SK-N-SH treated with all-trans-retinoic acid at 6 μM for 48 hours (cell line): Measurements from ENCODE around the gene EPC2.

ENCODE experiments used
- GLIS3 ChIP-seq: fragments of 250-450 bp; sonication (Bioruptor Pico); IDR thresholded peaks from 2 replicates; pipeline ENCODE4 v1.5.0; 2020; ENCODE audit warnings: mild to moderate bottlenecking, moderate library complexity
- ISL1 ChIP-seq: fragments of 250-450 bp; sonication (Bioruptor Pico); IDR thresholded peaks from 2 replicates; pipeline ENCODE4 v2.1.2; 2022; ENCODE audit warnings: mild to moderate bottlenecking, moderate library complexity
- PATZ1 ChIP-seq: fragments of 250-450 bp; sonication (Bioruptor Pico); IDR thresholded peaks from 2 replicates; pipeline ENCODE4 v1.8.0; 2020; ENCODE audit warnings: mild to moderate bottlenecking, moderate library complexity, borderline replicate concordance
- PPARA ChIP-seq: fragments of 250-450 bp; sonication (Bioruptor Pico); IDR thresholded peaks from 2 replicates; pipeline ENCODE4 v1.5.0; 2020; ENCODE audit warnings: mild to moderate bottlenecking, borderline replicate concordance
- RARB ChIP-seq: fragments of 250-450 bp; sonication (Bioruptor Pico); IDR thresholded peaks from 2 replicates; pipeline ENCODE4 v1.8.0; 2021; ENCODE audit warnings: mild to moderate bottlenecking, moderate library complexity
- SNAI2 ChIP-seq: fragments of 250-450 bp; sonication (Bioruptor Pico); IDR thresholded peaks from 2 replicates; pipeline ENCODE4 v1.5.0; 2020; ENCODE audit warnings: mild to moderate bottlenecking, moderate library complexity
- TOX ChIP-seq: fragments of 250-450 bp; sonication (Bioruptor Pico); IDR thresholded peaks from 2 replicates; pipeline ENCODE4 v1.8.0; 2021; ENCODE audit warnings: mild to moderate bottlenecking, moderate library complexity, borderline replicate concordance
- ZFP3 ChIP-seq: fragments of 250-450 bp; sonication (Bioruptor Pico); IDR thresholded peaks from 2 replicates; pipeline ENCODE4 v1.5.0; 2020; ENCODE audit warnings: mild to moderate bottlenecking, moderate library complexity
- ZFP30 ChIP-seq: fragments of 450-650 bp; formaldehyde crosslinking; IDR thresholded peaks from 2 replicates; pipeline ENCODE4 v1.5.0; 2022; ENCODE audit warnings: mild to moderate bottlenecking, moderate library complexity
- TF ChIP-seq, protein P1 (sequence below): fragments of 250-450 bp; sonication (Bioruptor Pico); IDR thresholded peaks from 2 replicates; pipeline ENCODE4 v1.5.1; 2020; ENCODE audit warnings: low read depth, mild to moderate bottlenecking, moderate library complexity

GRCh38 chr2:148704247-148704646, 59.7 kb downstream of the EPC2 start:
- TF ChIP-seq PPARA (CRISPR knock-in tag) (no peak), PATZ1 (no peak), ZFP3 (CRISPR knock-in tag) (no peak), ZFP30 (CRISPR knock-in tag) (no peak), ISL1 (CRISPR knock-in tag) (no peak), GLIS3 (CRISPR knock-in tag) (no peak), RARB (CRISPR knock-in tag) (no peak), TOX (CRISPR knock-in tag) (no peak), SNAI2 (CRISPR knock-in tag) (no peak)
- TF ChIP-seq, protein P1, sequence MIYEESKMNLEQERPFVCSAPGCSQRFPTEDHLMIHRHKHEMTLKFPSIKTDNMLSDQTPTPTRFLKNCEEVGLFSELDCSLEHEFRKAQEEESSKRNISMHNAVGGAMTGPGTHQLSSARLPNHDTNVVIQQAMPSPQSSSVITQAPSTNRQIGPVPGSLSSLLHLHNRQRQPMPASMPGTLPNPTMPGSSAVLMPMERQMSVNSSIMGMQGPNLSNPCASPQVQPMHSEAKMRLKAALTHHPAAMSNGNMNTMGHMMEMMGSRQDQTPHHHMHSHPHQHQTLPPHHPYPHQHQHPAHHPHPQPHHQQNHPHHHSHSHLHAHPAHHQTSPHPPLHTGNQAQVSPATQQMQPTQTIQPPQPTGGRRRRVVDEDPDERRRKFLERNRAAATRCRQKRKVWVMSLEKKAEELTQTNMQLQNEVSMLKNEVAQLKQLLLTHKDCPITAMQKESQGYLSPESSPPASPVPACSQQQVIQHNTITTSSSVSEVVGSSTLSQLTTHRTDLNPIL (CRISPR knock-in tag), result no peak
